ENCODE results near the gene PPFIA2.

PPFIA2 gene

GRCh38 chr12:81778719-81779118, 19.6 kb upstream of the PPFIA2 start:
- H3K4me3 ChIP-seq (ENCODE audit: low read depth, low read length), result no peak overlapping the region
- no peak for TF ChIP-seq CTCF (IDR thresholded peaks at IDR 0.05; ENCODE audit: low read depth, low read length)
- no peak for DNase-seq (ENCODE audit: low read depth, low spot score)
- in situ Hi-C loops (cut with HindIII; ENCODE audit: low sequenced_read_pairs), result no loop called here

- H3K4me3 ChIP-seq (ENCODE audit: low read depth, low read length), result peak overlapping the region; percentile 62
- DNase-seq (ENCODE audit: low read depth, low spot score), result peak; percentile 41
- in situ Hi-C loops (cut with HindIII; ENCODE audit: low sequenced_read_pairs), result no loop called here
- no peak for TF ChIP-seq CTCF (IDR thresholded peaks at IDR 0.05; ENCODE audit: low read depth, low read length)
Observed at GRCh38 chr12:81758421-81759189, 545 bp downstream of the PPFIA2 start.

- in situ Hi-C loops (cut with HindIII; ENCODE audit: low sequenced_read_pairs), result no loop called here
- TF ChIP-seq CTCF (IDR thresholded peaks at IDR 0.05; ENCODE audit: low read depth, low read length), result no peak
- peak overlapping the region; percentile 62 for H3K4me3 ChIP-seq (ENCODE audit: low read depth, low read length)
- no peak for DNase-seq (ENCODE audit: low read depth, low spot score)
Observed at GRCh38 chr12:81757731-81758365, 1.3 kb downstream of the PPFIA2 start.

GRCh38 chr12:81729781-81730180, 29.4 kb downstream of the PPFIA2 start:
- in situ Hi-C loops (cut with HindIII; ENCODE audit: low sequenced_read_pairs), result no loop called here
- no peak for TF ChIP-seq CTCF (IDR thresholded peaks at IDR 0.05; ENCODE audit: low read depth, low read length)
- no peak for DNase-seq (ENCODE audit: low read depth, low spot score)
- H3K4me3 ChIP-seq (ENCODE audit: low read depth, low read length), result no peak overlapping the region

GRCh38 chr12:81727391-81727790, 31.8 kb downstream of the PPFIA2 start:
- no peak overlapping the region for H3K4me3 ChIP-seq (ENCODE audit: low read depth, low read length)
- in situ Hi-C loops (cut with HindIII; ENCODE audit: low sequenced_read_pairs), result no loop called here
- no peak for DNase-seq (ENCODE audit: low read depth, low spot score)
- TF ChIP-seq CTCF (IDR thresholded peaks at IDR 0.05; ENCODE audit: low read depth, low read length), result no peak

- no peak overlapping the region for H3K4me3 ChIP-seq (ENCODE audit: low read depth, low read length)
- TF ChIP-seq CTCF (IDR thresholded peaks at IDR 0.05; ENCODE audit: low read depth, low read length), result no peak
- DNase-seq (ENCODE audit: low read depth, low spot score), result no peak
- in situ Hi-C loops (cut with HindIII; ENCODE audit: low sequenced_read_pairs), result no loop called here
Observed at GRCh38 chr12:81726634-81727033, 32.5 kb downstream of the PPFIA2 start.

Data from astrocyte of the spinal cord (primary cell).